GM12878 (cell line): ENCODE results near the gene VAC14.

Experiments
- BRCA1 ChIP-seq: IDR thresholded peaks from 2 replicates; pipeline ENCODE4 v1.6.1; 2011; ENCODE audit warnings: low read depth, low read length, improper control_type of control experiment
- CTCF ChIP-seq, 3 experiments: IDR thresholded peaks in 2 of 3; conservative IDR thresholded peaks in 1 of 3; 2 replicates each; pipeline ENCODE4 v1.5.1; 2011; ENCODE audit warnings: low read depth in 3 of 3, low read length in 3 of 3, mild to moderate bottlenecking in 3 of 3, control low read depth in 2 of 3, moderate library complexity in 2 of 3, inconsistent platforms in 1 of 3, mixed read lengths in 1 of 3; ENCODE audit not compliant: control insufficient read depth in 2 of 3, insufficient read depth in 1 of 3; ENCODE audit errors: extremely low read depth in 1 of 3
- ELK1 ChIP-seq: IDR thresholded peaks from 2 replicates; pipeline ENCODE4 v1.6.1; 2012; ENCODE audit warnings: low read depth, low read length, improper control_type of control experiment
- HDAC2 ChIP-seq: fragments of 200-600 bp; sonication (generic); IDR thresholded peaks from 2 replicates; pipeline ENCODE4 v1.6.1; 2017
- MAX ChIP-seq: IDR thresholded peaks from 2 replicates; pipeline ENCODE4 v1.6.1; 2012; ENCODE audit warnings: low read depth, low read length, improper control_type of control experiment
- SP1 ChIP-seq: IDR thresholded peaks from one replicate; pipeline ENCODE4 v1.6.1; 2011; ENCODE audit warnings: low read depth, low read length
- ZBTB33 ChIP-seq: fragments of 450-650 bp; IDR thresholded peaks from 2 replicates; pipeline ENCODE4 v1.6.1; 2017; ENCODE audit warnings: mild to moderate bottlenecking

- TF ChIP-seq HDAC2: no peak
- TF ChIP-seq CTCF (IDR thresholded peaks at IDR 0.05 in 2 of 3, conservative IDR thresholded peaks at IDR 0.05 in 1 of 3; ENCODE audit: control insufficient read depth in 2 of 3, extremely low read depth in 1 of 3, insufficient read depth in 1 of 3, low read depth in 3 of 3, low read length in 3 of 3): no peak
- no peak for TF ChIP-seq SP1
- TF ChIP-seq MAX: no peak
- no peak for TF ChIP-seq ELK1
- no peak for TF ChIP-seq BRCA1
- no peak for TF ChIP-seq ZBTB33
These were observed 59.2 kb downstream of the VAC14 start for GRCh38 chr16:70741783-70742125.
